Measurements from ENCODE around the gene HHAT. TPM values are rescaled to one million over a fixed set of nuclear protein-coding genes. Genes with fewer than 3 reads are reported as not detected.

Gene HHAT
- total RNA-seq, 2 experiments from 2014 or later = 0.82 to 0.84 TPM

GRCh38 chr1:210298936-210299335, 29.8 kb upstream of the HHAT start:
- ATAC-seq (no peak), DNase-seq (no peak)
- peaks cover 30% of the 10 kb centered on the region for H3K27me3 Mint-ChIP-seq
- H3K36me3 Mint-ChIP-seq (ENCODE audit: low read depth) = no peaks in the 10 kb centered on the region
- intact Hi-C loops (cut with DNase I, micrococcal nuclease) = no loop called here
- POLR2A ChIA-PET = no interaction called here
- H3K9me3 Mint-ChIP-seq (ENCODE audit: low read depth) = no peaks in the 10 kb centered on the region
- no peak overlapping the region for H3K27ac Mint-ChIP-seq
- CTCF ChIA-PET = no interaction called here
- no peaks in the 10 kb centered on the region for H3K4me1 Mint-ChIP-seq
- H3K4me3 Mint-ChIP-seq = no peak overlapping the region

GRCh38 chr1:210299501-210299900, 29.2 kb upstream of the HHAT start:
- Mint-ChIP-seq H3K9me3 (ENCODE audit: low read depth) (no peaks in the 10 kb centered on the region), H3K27me3 (peaks cover 28% of the 10 kb centered on the region), H3K4me1 (no peaks in the 10 kb centered on the region), H3K36me3 (ENCODE audit: low read depth) (no peaks in the 10 kb centered on the region), H3K27ac (no peak overlapping the region), H3K4me3 (no peak overlapping the region)
- ATAC-seq = no peak
- no peak for DNase-seq
- intact Hi-C loops (cut with DNase I, micrococcal nuclease) = no loop called here
- POLR2A ChIA-PET = no interaction called here
- CTCF ChIA-PET = interaction anchor here (0.6 kb wide), 1 partner anchor 107 kb away, joined by 5 read pairs; no protein-coding TSS in a partner anchor

GRCh38 chr1:210300923-210301614, 27.6 kb upstream of the HHAT start:
- CTCF ChIA-PET = no interaction called here
- intact Hi-C loops (cut with DNase I, micrococcal nuclease) = no loop called here
- H3K36me3 Mint-ChIP-seq (ENCODE audit: low read depth) = no peaks in the 10 kb centered on the region
- POLR2A ChIA-PET = no interaction called here
- peaks cover 23% of the 10 kb centered on the region for H3K27me3 Mint-ChIP-seq
- H3K4me1 Mint-ChIP-seq = no peaks in the 10 kb centered on the region
- ATAC-seq (no peak), DNase-seq (no peak)
- no peaks in the 10 kb centered on the region for H3K9me3 Mint-ChIP-seq (ENCODE audit: low read depth)
- H3K4me3 Mint-ChIP-seq = no peak overlapping the region
- H3K27ac Mint-ChIP-seq = no peak overlapping the region

GRCh38 chr1:210301615-210302000, 27.1 kb upstream of the HHAT start:
- Mint-ChIP-seq H3K36me3 (ENCODE audit: low read depth) (no peaks in the 10 kb centered on the region), H3K4me3 (no peak overlapping the region), H3K27me3 (peaks cover 22% of the 10 kb centered on the region), H3K9me3 (ENCODE audit: low read depth) (no peaks in the 10 kb centered on the region), H3K4me1 (no peaks in the 10 kb centered on the region), H3K27ac (no peak overlapping the region)
- DNase-seq (no peak), ATAC-seq (no peak)
- ChIA-PET POLR2A (no interaction called here), CTCF (interaction anchor here (1.4 kb wide), 1 partner anchor 16 kb away, joined by 3 read pairs; no protein-coding TSS in a partner anchor)
- intact Hi-C loops (cut with DNase I, micrococcal nuclease) = no loop called here

- no peaks in the 10 kb centered on the region for H3K4me1 Mint-ChIP-seq
- no peaks in the 10 kb centered on the region for H3K36me3 Mint-ChIP-seq (ENCODE audit: low read depth)
- ChIA-PET POLR2A (interaction anchor here (0.8 kb wide), 1 partner anchor 10 kb away, joined by 3 read pairs; no protein-coding TSS in a partner anchor), CTCF (interaction anchor here (0.8 to 1.4 kb wide), 2 partner anchors 11 to 15 kb away, joined by 3 read pairs; no protein-coding TSS in a partner anchor)
- no peaks in the 10 kb centered on the region for H3K9me3 Mint-ChIP-seq (ENCODE audit: low read depth)
- intact Hi-C loops (cut with DNase I, micrococcal nuclease) = no loop called here
- DNase-seq (no peak), ATAC-seq (no peak)
- no peak overlapping the region for H3K27ac Mint-ChIP-seq
- no peak overlapping the region for H3K4me3 Mint-ChIP-seq
- peaks cover 20% of the 10 kb centered on the region for H3K27me3 Mint-ChIP-seq
Observed at GRCh38 chr1:210302501-210302900, 26.2 kb upstream of the HHAT start.

- H3K9me3 Mint-ChIP-seq (ENCODE audit: low read depth) = no peaks in the 10 kb centered on the region
- H3K27me3 Mint-ChIP-seq = peaks cover 13% of the 10 kb centered on the region
- H3K4me3 Mint-ChIP-seq = no peak overlapping the region
- H3K36me3 Mint-ChIP-seq (ENCODE audit: low read depth) = no peaks in the 10 kb centered on the region
- no peaks in the 10 kb centered on the region for H3K4me1 Mint-ChIP-seq
- DNase-seq (no peak), ATAC-seq (no peak)
- CTCF ChIA-PET = interaction anchor here (0.8 kb wide), 1 partner anchor 12 kb away, joined by 3 read pairs; no protein-coding TSS in a partner anchor
- H3K27ac Mint-ChIP-seq = no peak overlapping the region
- POLR2A ChIA-PET = no interaction called here
- intact Hi-C loops (cut with DNase I, micrococcal nuclease) = no loop called here
Observed at GRCh38 chr1:210303391-210303790, 25.3 kb upstream of the HHAT start.

GRCh38 chr1:210310562-210311153, 18.0 kb upstream of the HHAT start:
- CTCF ChIA-PET = interaction anchor here (0.6 to 2.9 kb wide), 4 partner anchors 11 to 166 kb away, joined by 3 to 14 read pairs (median 4); no protein-coding TSS in a partner anchor
- POLR2A ChIA-PET = no interaction called here
- H3K4me3 Mint-ChIP-seq = peak overlapping the region; percentile 68
- H3K27ac Mint-ChIP-seq = no peak overlapping the region
- intact Hi-C loops (cut with DNase I, micrococcal nuclease) = loop anchor here (1.0 kb wide), 4 partner anchors 90 to 450 kb away; no protein-coding TSS in a partner anchor
- no peaks in the 10 kb centered on the region for H3K9me3 Mint-ChIP-seq (ENCODE audit: low read depth)
- DNase-seq (no peak), ATAC-seq (no peak)
- no peaks in the 10 kb centered on the region for H3K36me3 Mint-ChIP-seq (ENCODE audit: low read depth)
- peaks cover 18% of the 10 kb centered on the region for H3K27me3 Mint-ChIP-seq
- H3K4me1 Mint-ChIP-seq = peaks cover 6% of the 10 kb centered on the region

- POLR2A ChIA-PET = no interaction called here
- peak overlapping the region; percentile 68 for H3K4me3 Mint-ChIP-seq
- no peaks in the 10 kb centered on the region for H3K36me3 Mint-ChIP-seq (ENCODE audit: low read depth)
- ATAC-seq (no peak), DNase-seq (no peak)
- peaks cover 17% of the 10 kb centered on the region for H3K27me3 Mint-ChIP-seq
- CTCF ChIA-PET = interaction anchor here (0.6 to 1.9 kb wide), 5 partner anchors 10 to 432 kb away, joined by 3 to 5 read pairs (median 3); no protein-coding TSS in a partner anchor
- H3K4me1 Mint-ChIP-seq = peaks cover 6% of the 10 kb centered on the region
- H3K27ac Mint-ChIP-seq = peak overlapping the region; percentile 10
- intact Hi-C loops (cut with DNase I, micrococcal nuclease) = loop anchor here (1.0 kb wide), 4 partner anchors 88 to 452 kb away; no protein-coding TSS in a partner anchor
- H3K9me3 Mint-ChIP-seq (ENCODE audit: low read depth) = no peaks in the 10 kb centered on the region
Observed at GRCh38 chr1:210311726-210312493, 16.8 kb upstream of the HHAT start.

GRCh38 chr1:210313046-210313595, 15.6 kb upstream of the HHAT start:
- CTCF ChIA-PET = interaction anchor here (0.6 to 1.0 kb wide), 2 partner anchors 169 to 187 kb away, joined by 5 read pairs; no protein-coding TSS in a partner anchor

GRCh38 chr1:210313921-210314320, 14.8 kb upstream of the HHAT start:
- peaks cover 24% of the 10 kb centered on the region for H3K27me3 Mint-ChIP-seq
- ChIA-PET CTCF (interaction anchor here (1.0 to 1.2 kb wide), 2 partner anchors 170 to 171 kb away, joined by 3 to 5 read pairs; no protein-coding TSS in a partner anchor), POLR2A (no interaction called here)
- intact Hi-C loops (cut with DNase I, micrococcal nuclease) = no loop called here
- ATAC-seq (no peak), DNase-seq (no peak)
- no peaks in the 10 kb centered on the region for H3K9me3 Mint-ChIP-seq (ENCODE audit: low read depth)
- no peak overlapping the region for H3K4me3 Mint-ChIP-seq
- H3K4me1 Mint-ChIP-seq = peaks cover 6% of the 10 kb centered on the region
- no peaks in the 10 kb centered on the region for H3K36me3 Mint-ChIP-seq (ENCODE audit: low read depth)
- H3K27ac Mint-ChIP-seq = no peak overlapping the region

More at GRCh38 chr1:210313046-210313595, 15.6 kb upstream of the HHAT start:
- ATAC-seq (no peak), DNase-seq (no peak)
- Mint-ChIP-seq H3K4me3 (no peak overlapping the region), H3K27me3 (peaks cover 19% of the 10 kb centered on the region), H3K36me3 (ENCODE audit: low read depth) (no peaks in the 10 kb centered on the region), H3K9me3 (ENCODE audit: low read depth) (no peaks in the 10 kb centered on the region), H3K4me1 (peaks cover 6% of the 10 kb centered on the region), H3K27ac (no peak overlapping the region)
- intact Hi-C loops (cut with DNase I, micrococcal nuclease) = no loop called here
- POLR2A ChIA-PET = no interaction called here

- ChIA-PET POLR2A (no interaction called here), CTCF (no interaction called here)
- H3K27ac Mint-ChIP-seq = no peak overlapping the region
- intact Hi-C loops (cut with DNase I, micrococcal nuclease) = no loop called here
- DNase-seq = no peak
- H3K27me3 Mint-ChIP-seq = peaks cover 18% of the 10 kb centered on the region
- no peak for ATAC-seq
- H3K9me3 Mint-ChIP-seq (ENCODE audit: low read depth) = no peaks in the 10 kb centered on the region
- no peak overlapping the region for H3K4me3 Mint-ChIP-seq
- H3K36me3 Mint-ChIP-seq (ENCODE audit: low read depth) = no peaks in the 10 kb centered on the region
- H3K4me1 Mint-ChIP-seq = peaks cover 6% of the 10 kb centered on the region
Observed at GRCh38 chr1:210315529-210315928, 13.2 kb upstream of the HHAT start.

All from activated CD4-positive, alpha-beta T cell treated with anti-CD3 and anti-CD28 coated beads for 36 hours (primary cell).